Bronchial epithelial cell (primary cell): ENCODE results near the gene PVALB. TPM values are rescaled to one million over a fixed set of nuclear protein-coding genes. Genes with fewer than 3 reads are reported as not detected.

Experiments used
- DNase-seq: peaks from one replicate; pipeline ENCODE4 v3.0.0-alpha.2; 2010; ENCODE audit warnings: low read depth
- FAIRE-seq: peaks from 2 replicates; lab custom pipeline; 2011; peaks lifted over from hg19 to GRCh38; lab: Jason Lieb, UNC
- H3K27me3 ChIP-seq: 2 replicates; pipeline ENCODE4 v1.5.1; 2011; ENCODE audit warnings: low read length; ENCODE audit not compliant: control insufficient read depth, insufficient read depth
- H3K36me3 ChIP-seq: 2 replicates; pipeline ENCODE4 v1.5.1; 2011; ENCODE audit warnings: low read length; ENCODE audit not compliant: control insufficient read depth, insufficient read depth
- H3K4me3 ChIP-seq: 2 replicates; pipeline ENCODE4 v1.5.1; 2011; ENCODE audit warnings: mild to moderate bottlenecking, low read depth, low read length, control low read depth
- total RNA-seq: library from RNA; depleted of rRNA; stranded (reverse); fragments of >200 nt; gene quantifications from 2 replicates; pipeline ENCODE4 v1.2.1, GENCODE V29; 2014
- TF ChIP-seq, protein P1 (sequence below): IDR thresholded peaks from 2 replicates; pipeline ENCODE4 v1.5.1; 2011; ENCODE audit warnings: mild to moderate bottlenecking, moderate library complexity, low read length, control low read depth, inconsistent platforms; ENCODE audit not compliant: insufficient read depth, severe bottlenecking

The PVALB gene
- total RNA-seq, 1 donor from 2014 or later, result not detected

DNA sequence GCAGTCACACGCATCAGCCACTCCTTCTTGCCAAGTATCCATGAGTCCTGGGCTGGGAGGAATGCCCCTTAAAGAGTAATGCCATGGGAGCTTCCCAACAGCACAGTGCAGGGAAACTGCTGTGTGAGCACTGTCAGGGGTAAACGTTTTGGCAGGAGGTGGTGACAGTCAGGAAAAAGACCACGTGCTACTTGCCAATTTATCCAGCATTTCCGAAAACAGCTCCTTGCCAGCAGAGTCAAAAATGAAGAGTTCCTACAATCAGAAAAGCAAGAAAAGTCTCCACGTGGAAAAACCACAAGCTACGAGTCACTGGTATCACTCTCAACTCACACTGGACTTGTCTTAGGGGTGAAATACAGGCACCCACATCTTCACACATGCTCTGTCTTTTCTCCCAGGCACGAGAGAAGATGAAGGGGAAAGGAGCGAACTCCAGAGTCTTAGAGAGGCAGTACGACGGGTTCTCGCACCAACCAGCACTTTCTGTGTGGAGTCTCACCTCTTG, 50.8 kb downstream of the PVALB start:
- Histone ChIP-seq H3K4me3 (no peak overlapping the region), H3K36me3 (no peaks in the 10 kb centered on the region), H3K27me3 (no peaks in the 10 kb centered on the region)
- FAIRE-seq (peak; percentile 87), DNase-seq (no peak)
- TF ChIP-seq, protein P1, sequence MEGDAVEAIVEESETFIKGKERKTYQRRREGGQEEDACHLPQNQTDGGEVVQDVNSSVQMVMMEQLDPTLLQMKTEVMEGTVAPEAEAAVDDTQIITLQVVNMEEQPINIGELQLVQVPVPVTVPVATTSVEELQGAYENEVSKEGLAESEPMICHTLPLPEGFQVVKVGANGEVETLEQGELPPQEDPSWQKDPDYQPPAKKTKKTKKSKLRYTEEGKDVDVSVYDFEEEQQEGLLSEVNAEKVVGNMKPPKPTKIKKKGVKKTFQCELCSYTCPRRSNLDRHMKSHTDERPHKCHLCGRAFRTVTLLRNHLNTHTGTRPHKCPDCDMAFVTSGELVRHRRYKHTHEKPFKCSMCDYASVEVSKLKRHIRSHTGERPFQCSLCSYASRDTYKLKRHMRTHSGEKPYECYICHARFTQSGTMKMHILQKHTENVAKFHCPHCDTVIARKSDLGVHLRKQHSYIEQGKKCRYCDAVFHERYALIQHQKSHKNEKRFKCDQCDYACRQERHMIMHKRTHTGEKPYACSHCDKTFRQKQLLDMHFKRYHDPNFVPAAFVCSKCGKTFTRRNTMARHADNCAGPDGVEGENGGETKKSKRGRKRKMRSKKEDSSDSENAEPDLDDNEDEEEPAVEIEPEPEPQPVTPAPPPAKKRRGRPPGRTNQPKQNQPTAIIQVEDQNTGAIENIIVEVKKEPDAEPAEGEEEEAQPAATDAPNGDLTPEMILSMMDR, result no peak

DNA sequence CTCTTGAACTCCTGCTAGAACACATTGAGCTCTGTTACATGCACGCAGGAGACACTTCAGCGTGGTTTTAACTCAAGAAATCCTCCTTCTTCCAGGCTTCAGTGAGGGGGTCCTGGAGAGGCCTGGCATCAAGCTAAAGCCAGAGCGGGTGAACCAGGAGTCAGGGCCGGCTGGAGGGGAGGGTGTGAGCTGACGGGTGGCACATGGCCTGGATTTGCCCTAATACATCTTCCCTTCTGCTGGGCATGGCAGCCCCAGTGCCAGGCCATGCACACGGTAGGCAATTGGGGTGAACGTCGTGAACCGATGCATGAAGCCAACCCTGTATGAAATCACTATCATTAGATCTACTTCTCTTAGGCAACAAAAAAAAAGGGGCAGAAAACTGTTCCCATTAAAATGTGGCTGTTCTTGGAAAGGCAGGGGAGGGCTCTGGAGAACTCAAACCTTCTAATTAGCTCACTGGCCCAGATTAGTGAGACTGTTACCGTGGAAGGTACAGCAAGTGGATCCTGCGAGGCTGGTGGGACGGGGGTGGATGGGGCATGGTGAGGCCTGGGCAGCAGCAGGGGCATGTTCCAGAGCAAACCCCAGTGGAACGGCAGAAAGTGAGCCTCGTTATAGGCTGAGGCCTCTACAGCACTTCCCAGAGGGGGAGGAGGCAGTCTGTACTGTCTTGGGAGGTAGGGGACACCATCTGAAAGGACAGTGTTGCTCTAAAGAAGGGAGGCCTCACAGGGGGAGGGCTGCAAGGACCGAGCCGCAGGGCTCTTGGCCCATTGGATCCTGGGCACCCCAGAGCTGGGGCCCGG, 51.5 kb downstream of the PVALB start:
- H3K4me3 ChIP-seq, result no peak overlapping the region
- H3K36me3 ChIP-seq, result no peaks in the 10 kb centered on the region
- peak; percentile 13 for FAIRE-seq
- H3K27me3 ChIP-seq, result no peaks in the 10 kb centered on the region
- TF ChIP-seq, protein P1, result no peak
- DNase-seq, result no peak

DNA sequence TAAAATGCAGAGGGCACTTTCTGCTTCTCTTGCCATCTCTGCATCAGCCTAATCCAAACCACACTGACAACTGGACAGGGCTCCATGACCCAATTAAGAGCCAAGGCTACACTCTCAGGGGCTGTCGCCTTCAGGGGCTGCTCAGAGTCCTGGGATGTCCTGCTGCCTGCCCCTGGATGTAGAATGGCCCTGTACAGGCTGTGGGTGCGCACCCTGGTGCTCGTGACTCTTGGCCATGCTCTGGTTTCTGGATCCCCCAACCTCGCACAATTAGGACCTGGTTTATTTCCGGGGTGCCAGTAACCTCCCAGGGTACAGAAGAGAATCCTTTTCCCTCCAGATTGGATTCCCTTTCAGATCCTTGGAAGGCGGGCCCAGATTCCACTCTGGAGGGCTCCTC, 52.2 kb downstream of the PVALB start:
- no peaks in the 10 kb centered on the region for H3K36me3 ChIP-seq
- no peak for DNase-seq
- no peak overlapping the region for H3K4me3 ChIP-seq
- no peaks in the 10 kb centered on the region for H3K27me3 ChIP-seq
- FAIRE-seq, result no peak
- TF ChIP-seq, protein P1, result no peak

DNA sequence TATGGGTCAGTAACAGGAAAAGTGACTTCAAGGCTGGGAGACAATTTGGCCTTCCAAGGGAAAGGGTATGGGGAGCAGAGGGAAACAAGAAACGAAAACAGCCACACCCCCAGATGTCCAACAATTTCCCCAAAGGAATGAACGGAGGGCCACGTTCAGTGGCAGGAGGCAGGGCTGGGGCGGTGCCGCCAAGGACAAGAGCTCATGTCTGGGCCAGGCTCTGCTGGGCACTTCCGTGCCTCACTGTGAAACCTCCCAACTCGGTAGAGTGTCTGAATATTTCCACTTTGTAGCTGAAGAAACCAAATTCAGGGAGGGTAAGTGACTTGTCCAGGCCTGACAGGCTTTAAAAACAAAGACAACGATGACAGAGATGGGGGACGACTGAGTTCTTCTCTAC, 52.8 kb downstream of the PVALB start:
- TF ChIP-seq, protein P1, result no peak
- no peaks in the 10 kb centered on the region for H3K36me3 ChIP-seq
- H3K27me3 ChIP-seq, result no peaks in the 10 kb centered on the region
- FAIRE-seq, result no peak
- no peak for DNase-seq
- H3K4me3 ChIP-seq, result no peak overlapping the region

DNA sequence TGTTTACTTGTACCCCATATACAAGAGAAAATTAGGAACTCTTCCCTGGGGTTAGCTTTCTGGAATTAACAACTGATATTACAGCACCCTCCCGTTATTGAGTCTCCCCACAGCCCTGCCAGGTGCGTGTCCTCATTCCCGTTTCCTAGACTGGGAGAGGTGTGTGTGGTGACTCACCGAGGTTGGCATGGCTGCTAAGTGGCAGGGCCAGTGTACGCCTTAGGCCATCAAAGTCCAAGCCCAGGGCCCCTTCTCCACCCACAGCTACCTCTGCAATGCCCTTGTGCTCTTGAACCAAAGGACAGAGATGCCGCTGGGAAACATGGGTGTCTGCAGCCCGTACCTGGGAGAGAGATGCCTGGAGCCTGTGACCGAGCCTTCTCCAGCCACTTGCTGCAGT, 53.3 kb downstream of the PVALB start:
- no peaks in the 10 kb centered on the region for H3K36me3 ChIP-seq
- peak; percentile 68 for DNase-seq
- TF ChIP-seq, protein P1, result no peak
- no peak overlapping the region for H3K4me3 ChIP-seq
- no peak for FAIRE-seq
- H3K27me3 ChIP-seq, result no peaks in the 10 kb centered on the region
